Brain microvascular endothelial cell (primary cell): Measurements from ENCODE around the gene THADA.

Experiments
- DNase-seq: peaks from one replicate; pipeline ENCODE4 v3.0.0-alpha.2; 2020
- H3K27ac ChIP-seq: fragments of 250-450 bp; sonication (Bioruptor Pico); 2 replicates; pipeline ENCODE4 v1.5.1; 2020; ENCODE audit warnings: mild to moderate bottlenecking, moderate library complexity
- H3K27me3 ChIP-seq: fragments of 250-450 bp; sonication (Bioruptor Pico); replicated peaks from 2 replicates; pipeline ENCODE4 v1.5.1; 2020; ENCODE audit warnings: mild to moderate bottlenecking
- H3K36me3 ChIP-seq: fragments of 250-450 bp; sonication (Bioruptor Pico); replicated peaks from 2 replicates; pipeline ENCODE4 v1.5.1; 2020; ENCODE audit warnings: mild to moderate bottlenecking
- H3K4me3 ChIP-seq: 2 replicates; pipeline ENCODE4 v1.5.1; 2011; ENCODE audit warnings: low read depth, mild to moderate bottlenecking, control low read depth, low read length, moderate library complexity
- CTCF ChIP-seq: IDR thresholded peaks from 2 replicates; pipeline ENCODE4 v1.5.1; 2011; ENCODE audit warnings: low read depth, mild to moderate bottlenecking, moderate library complexity, low read length, control low read depth, inconsistent platforms; ENCODE audit errors: missing control alignments
- in situ Hi-C: cut with HindIII; loops from 2 replicates; pipeline ENCODE4 v1.10.0; 2017; ENCODE audit warnings: low sequenced_read_pairs, low pct_ligation_motif_present

Gene THADA

DNA sequence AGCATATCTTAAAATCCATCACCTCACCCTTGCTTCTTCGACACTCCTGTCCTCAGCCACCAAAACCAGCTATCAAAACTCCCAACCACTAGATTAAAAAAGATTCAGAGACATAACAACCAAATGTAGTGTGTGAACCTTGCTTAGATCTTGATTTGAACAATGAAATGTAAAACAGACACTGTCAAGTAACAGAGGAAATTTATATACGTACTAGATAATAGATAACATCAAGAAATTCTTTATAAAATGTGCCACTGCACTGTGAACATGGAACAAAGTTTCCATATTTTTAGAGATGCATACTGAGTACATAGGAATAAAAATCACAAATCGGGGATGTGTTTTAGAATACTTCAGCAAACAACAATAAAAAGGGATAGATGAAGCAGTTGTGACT, 86.0 kb downstream of the THADA start:
- in situ Hi-C loops, result no loop called here
- Histone ChIP-seq H3K27ac (no peak overlapping the region), H3K27me3 (no peaks in the 10 kb centered on the region), H3K4me3 (no peak overlapping the region), H3K36me3 (no peaks in the 10 kb centered on the region)
- DNase-seq, result no peak
- no peak for TF ChIP-seq CTCF

DNA sequence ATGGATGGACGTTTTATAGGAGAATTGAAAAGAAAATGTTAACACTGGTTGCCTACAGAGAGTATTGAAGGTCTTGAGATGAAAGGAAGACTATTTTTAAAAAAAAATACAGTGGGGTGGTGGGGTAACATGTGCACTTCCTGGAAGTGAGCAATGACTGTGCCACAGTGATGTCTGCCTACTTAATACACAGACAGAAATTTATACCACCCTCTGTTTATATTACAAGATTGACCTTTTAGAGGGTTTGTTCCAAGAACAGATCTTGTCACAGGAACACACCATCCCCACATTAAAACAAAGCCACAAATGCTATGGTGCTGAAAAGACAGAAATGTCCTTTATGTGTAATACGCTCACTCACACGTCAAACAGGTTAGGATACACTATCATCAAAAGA, 87.6 kb downstream of the THADA start:
- no peak for DNase-seq
- H3K27ac ChIP-seq, result no peak overlapping the region
- H3K27me3 ChIP-seq, result no peaks in the 10 kb centered on the region
- no peak for TF ChIP-seq CTCF
- no peak overlapping the region for H3K4me3 ChIP-seq
- in situ Hi-C loops, result no loop called here
- peaks cover 2% of the 10 kb centered on the region for H3K36me3 ChIP-seq

- H3K27ac ChIP-seq, result no peak overlapping the region
- H3K27me3 ChIP-seq, result no peaks in the 10 kb centered on the region
- DNase-seq, result no peak
- peaks cover 2% of the 10 kb centered on the region for H3K36me3 ChIP-seq
- in situ Hi-C loops, result no loop called here
- H3K4me3 ChIP-seq, result no peak overlapping the region
- TF ChIP-seq CTCF, result no peak
These were observed 88.7 kb downstream of the THADA start for GRCh38 chr2:43507137-43507536.

GRCh38 chr2:43495727-43496126, 100.1 kb downstream of the THADA start:
- no peak for TF ChIP-seq CTCF
- Histone ChIP-seq H3K27me3 (no peaks in the 10 kb centered on the region), H3K27ac (no peak overlapping the region), H3K36me3 (peaks cover 7% of the 10 kb centered on the region), H3K4me3 (no peak overlapping the region)
- in situ Hi-C loops, result no loop called here
- DNase-seq, result no peak

GRCh38 chr2:43493954-43494353, 101.9 kb downstream of the THADA start:
- Histone ChIP-seq H3K27me3 (no peaks in the 10 kb centered on the region), H3K4me3 (no peak overlapping the region), H3K36me3 (peaks cover 7% of the 10 kb centered on the region), H3K27ac (no peak overlapping the region)
- no peak for TF ChIP-seq CTCF
- in situ Hi-C loops, result no loop called here
- DNase-seq, result no peak

DNA sequence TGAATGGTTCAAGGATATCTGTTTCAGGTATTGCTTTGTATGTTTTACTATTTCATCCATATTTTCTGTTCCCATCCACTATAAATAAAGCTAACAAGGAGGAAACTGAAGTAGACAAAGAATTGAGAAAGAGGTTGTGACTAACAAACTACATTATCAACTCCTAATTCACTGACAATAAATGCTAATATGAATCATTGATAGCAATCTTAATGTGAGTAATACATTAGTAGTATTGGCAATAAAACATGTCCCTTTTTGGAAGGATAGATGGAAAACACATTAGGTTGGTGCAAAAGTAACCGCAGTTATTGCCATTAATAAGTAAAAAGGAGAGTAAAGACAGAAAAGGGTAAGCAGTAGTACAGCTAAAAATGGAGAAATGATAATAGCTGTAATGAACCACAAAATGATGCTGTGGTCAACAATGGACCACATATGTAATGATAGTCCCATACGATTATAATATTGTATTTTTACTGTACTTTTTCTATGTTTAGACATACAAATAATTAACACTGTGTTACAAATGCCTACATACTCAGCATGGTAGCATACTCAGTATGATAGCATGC, 104.7 kb downstream of the THADA start:
- DNase-seq, result no peak
- Histone ChIP-seq H3K27ac (no peak overlapping the region), H3K36me3 (no peaks in the 10 kb centered on the region), H3K4me3 (no peak overlapping the region), H3K27me3 (no peaks in the 10 kb centered on the region)
- no peak for TF ChIP-seq CTCF
- in situ Hi-C loops, result no loop called here
